Thyroid gland (tissue), 4 donors: ENCODE data around the gene TRMU.

ENCODE experiments used
- POLR2A ChIP-seq, 2 donors: fragments of 450-650 bp; IDR thresholded peaks; one replicate each; pipeline ENCODE4 v1.6.1; 2017; ENCODE audit warnings: antibody characterized with exemption in 2 of 2, mild to moderate bottlenecking in 2 of 2, moderate library complexity in 1 of 2
- TF ChIP-seq, protein P1 (sequence below), 6 experiments: fragments of 200-600 bp in 3 of 6; fragments of 450-650 bp in 3 of 6; sonication (generic) in 3 of 6; IDR thresholded peaks; one replicate each; pipeline ENCODE4 v1.5.1; 2016 to 2019; ENCODE audit warnings: antibody characterized with exemption in 6 of 6, mild to moderate bottlenecking in 2 of 6, inconsistent platforms in 1 of 6, moderate library complexity in 1 of 6

GRCh38 chr22:46292173-46292572, 43.3 kb upstream of the TRMU start:
- TF ChIP-seq, protein P1, sequence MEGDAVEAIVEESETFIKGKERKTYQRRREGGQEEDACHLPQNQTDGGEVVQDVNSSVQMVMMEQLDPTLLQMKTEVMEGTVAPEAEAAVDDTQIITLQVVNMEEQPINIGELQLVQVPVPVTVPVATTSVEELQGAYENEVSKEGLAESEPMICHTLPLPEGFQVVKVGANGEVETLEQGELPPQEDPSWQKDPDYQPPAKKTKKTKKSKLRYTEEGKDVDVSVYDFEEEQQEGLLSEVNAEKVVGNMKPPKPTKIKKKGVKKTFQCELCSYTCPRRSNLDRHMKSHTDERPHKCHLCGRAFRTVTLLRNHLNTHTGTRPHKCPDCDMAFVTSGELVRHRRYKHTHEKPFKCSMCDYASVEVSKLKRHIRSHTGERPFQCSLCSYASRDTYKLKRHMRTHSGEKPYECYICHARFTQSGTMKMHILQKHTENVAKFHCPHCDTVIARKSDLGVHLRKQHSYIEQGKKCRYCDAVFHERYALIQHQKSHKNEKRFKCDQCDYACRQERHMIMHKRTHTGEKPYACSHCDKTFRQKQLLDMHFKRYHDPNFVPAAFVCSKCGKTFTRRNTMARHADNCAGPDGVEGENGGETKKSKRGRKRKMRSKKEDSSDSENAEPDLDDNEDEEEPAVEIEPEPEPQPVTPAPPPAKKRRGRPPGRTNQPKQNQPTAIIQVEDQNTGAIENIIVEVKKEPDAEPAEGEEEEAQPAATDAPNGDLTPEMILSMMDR (IDR thresholded peaks at IDR 0.05) = no peak
- no peak for TF ChIP-seq POLR2A (IDR thresholded peaks at IDR 0.05)
